H1 (cell line): ENCODE results near the gene AKIRIN2.

Experiments used
- ATF3 ChIP-seq: IDR thresholded peaks from 2 replicates; pipeline ENCODE4 v1.6.1; 2011; ENCODE audit warnings: low read depth, mild to moderate bottlenecking, low read length; ENCODE audit not compliant: insufficient read depth
- POLR2AphosphoS5 ChIP-seq: IDR thresholded peaks from 2 replicates; pipeline ENCODE4 v1.6.1; 2011; ENCODE audit warnings: low read depth, low read length
- RFX5 ChIP-seq: IDR thresholded peaks from 2 replicates; pipeline ENCODE4 v1.6.1; 2011; ENCODE audit warnings: low read depth, low read length, improper control_type of control experiment, borderline replicate concordance
- RXRA ChIP-seq: IDR thresholded peaks from 2 replicates; pipeline ENCODE4 v1.6.1; 2011; ENCODE audit warnings: low read depth, mild to moderate bottlenecking, low read length, moderate library complexity; ENCODE audit not compliant: insufficient read depth
- TAF1 ChIP-seq: IDR thresholded peaks from 2 replicates; pipeline ENCODE4 v1.6.1; 2011; ENCODE audit warnings: mild to moderate bottlenecking, low read depth, low read length
- TF ChIP-seq, protein P1 (sequence below), 3 experiments: IDR thresholded peaks; 1 replicate in 2 of 3; 2 replicates in 1 of 3; pipeline versions ENCODE4 v1.5.1 to v1.6.1; 2011; ENCODE audit warnings: low read length in 3 of 3, mild to moderate bottlenecking in 3 of 3, inconsistent platforms in 2 of 3, low read depth in 1 of 3, moderate library complexity in 1 of 3; ENCODE audit not compliant: insufficient read depth in 1 of 3; ENCODE audit errors: control extremely low read depth in 1 of 3
- TF ChIP-seq, protein P2 (sequence below): IDR thresholded peaks from 2 replicates; pipeline ENCODE4 v1.6.1; 2012; ENCODE audit warnings: inconsistent platforms

- TF ChIP-seq POLR2AphosphoS5: no peak
- TF ChIP-seq RFX5: no peak
- no peak for TF ChIP-seq TAF1
- TF ChIP-seq, protein P1, sequence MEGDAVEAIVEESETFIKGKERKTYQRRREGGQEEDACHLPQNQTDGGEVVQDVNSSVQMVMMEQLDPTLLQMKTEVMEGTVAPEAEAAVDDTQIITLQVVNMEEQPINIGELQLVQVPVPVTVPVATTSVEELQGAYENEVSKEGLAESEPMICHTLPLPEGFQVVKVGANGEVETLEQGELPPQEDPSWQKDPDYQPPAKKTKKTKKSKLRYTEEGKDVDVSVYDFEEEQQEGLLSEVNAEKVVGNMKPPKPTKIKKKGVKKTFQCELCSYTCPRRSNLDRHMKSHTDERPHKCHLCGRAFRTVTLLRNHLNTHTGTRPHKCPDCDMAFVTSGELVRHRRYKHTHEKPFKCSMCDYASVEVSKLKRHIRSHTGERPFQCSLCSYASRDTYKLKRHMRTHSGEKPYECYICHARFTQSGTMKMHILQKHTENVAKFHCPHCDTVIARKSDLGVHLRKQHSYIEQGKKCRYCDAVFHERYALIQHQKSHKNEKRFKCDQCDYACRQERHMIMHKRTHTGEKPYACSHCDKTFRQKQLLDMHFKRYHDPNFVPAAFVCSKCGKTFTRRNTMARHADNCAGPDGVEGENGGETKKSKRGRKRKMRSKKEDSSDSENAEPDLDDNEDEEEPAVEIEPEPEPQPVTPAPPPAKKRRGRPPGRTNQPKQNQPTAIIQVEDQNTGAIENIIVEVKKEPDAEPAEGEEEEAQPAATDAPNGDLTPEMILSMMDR (IDR thresholded peaks at IDR 0.05; ENCODE audit: control extremely low read depth in 1 of 3, insufficient read depth in 1 of 3, low read depth in 1 of 3, low read length in 3 of 3): no peak
- TF ChIP-seq, protein P2, sequence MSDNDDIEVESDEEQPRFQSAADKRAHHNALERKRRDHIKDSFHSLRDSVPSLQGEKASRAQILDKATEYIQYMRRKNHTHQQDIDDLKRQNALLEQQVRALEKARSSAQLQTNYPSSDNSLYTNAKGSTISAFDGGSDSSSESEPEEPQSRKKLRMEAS: no peak
- TF ChIP-seq RXRA: no peak
- no peak for TF ChIP-seq ATF3
These were observed 31.3 kb downstream of the AKIRIN2 start for GRCh38 chr6:87670707-87671106.
